GM18502 (cell line): ENCODE data around the gene TMEM61.
"Not testable (repeated sequence)": the region's sequence is repeated elsewhere in the genome, so short reads cannot be mapped to it uniquely, and the experiment has no call there.

Experiments
- ATAC-seq: cut with Tn5 transposase; IDR thresholded peaks from one replicate; pipeline ENCODE4 v1.9.1; 2021; ENCODE audit warnings: mild to moderate bottlenecking; ENCODE audit not compliant: unreplicated experiment, poor library complexity

TMEM61 gene

GRCh38 chr1:54980528-54981241 lies at the start of gene TMEM61:
TSS of gene TMEM61 (plus strand) at chr1:54980628. CDS start at chr1:54981066, 438 bp downstream.
- no peak for ATAC-seq

GRCh38 chr1:54931275-54931840 lies 49.1 kb upstream of the TMEM61 start:
- no peak for ATAC-seq

GRCh38 chr1:54934081-54934480 lies 46.3 kb upstream of the TMEM61 start:
- not testable (repeated sequence) for ATAC-seq

- no peak for ATAC-seq
Measured at GRCh38 chr1:54934869-54935268, 45.6 kb upstream of the TMEM61 start.

- no peak for ATAC-seq
Measured at GRCh38 chr1:54936791-54937190, 43.6 kb upstream of the TMEM61 start.

GRCh38 chr1:54937469-54937868 lies 43.0 kb upstream of the TMEM61 start:
- no peak for ATAC-seq

- ATAC-seq: not testable (repeated sequence)
Measured at GRCh38 chr1:54938955-54939354, 41.5 kb upstream of the TMEM61 start.

- no peak for ATAC-seq
Measured at GRCh38 chr1:54940042-54940441, 40.4 kb upstream of the TMEM61 start.

- ATAC-seq: no peak
Measured at GRCh38 chr1:54942976-54943375, 37.5 kb upstream of the TMEM61 start.

- ATAC-seq: no peak
Measured at GRCh38 chr1:54944610-54945392, 35.6 kb upstream of the TMEM61 start.

- no peak for ATAC-seq
Measured at GRCh38 chr1:54945393-54945936, 35.0 kb upstream of the TMEM61 start.

- ATAC-seq: no peak
Measured at GRCh38 chr1:54947540-54947939, 32.9 kb upstream of the TMEM61 start.

- no peak for ATAC-seq
Measured at GRCh38 chr1:54949053-54949452, 31.4 kb upstream of the TMEM61 start.

- no peak for ATAC-seq
Measured at GRCh38 chr1:54950006-54950368, 30.4 kb upstream of the TMEM61 start.

- ATAC-seq: no peak
Measured at GRCh38 chr1:54950369-54951163, 29.9 kb upstream of the TMEM61 start.

GRCh38 chr1:54951810-54952226 lies 28.6 kb upstream of the TMEM61 start:
- ATAC-seq: no peak

- no peak for ATAC-seq
Measured at GRCh38 chr1:54952950-54953718, 27.3 kb upstream of the TMEM61 start.

GRCh38 chr1:54953846-54954245 lies 26.6 kb upstream of the TMEM61 start:
- ATAC-seq: no peak

- ATAC-seq: no peak
Measured at GRCh38 chr1:54955359-54955758, 25.1 kb upstream of the TMEM61 start.

- ATAC-seq: no peak
Measured at GRCh38 chr1:54956726-54957125, 23.7 kb upstream of the TMEM61 start.
